ENCODE results near the gene RAET1G.
"Not testable (repeated sequence)": the region's sequence is repeated elsewhere in the genome, so short reads cannot be mapped to it uniquely, and the experiment has no call there.

RAET1G gene

DNA sequence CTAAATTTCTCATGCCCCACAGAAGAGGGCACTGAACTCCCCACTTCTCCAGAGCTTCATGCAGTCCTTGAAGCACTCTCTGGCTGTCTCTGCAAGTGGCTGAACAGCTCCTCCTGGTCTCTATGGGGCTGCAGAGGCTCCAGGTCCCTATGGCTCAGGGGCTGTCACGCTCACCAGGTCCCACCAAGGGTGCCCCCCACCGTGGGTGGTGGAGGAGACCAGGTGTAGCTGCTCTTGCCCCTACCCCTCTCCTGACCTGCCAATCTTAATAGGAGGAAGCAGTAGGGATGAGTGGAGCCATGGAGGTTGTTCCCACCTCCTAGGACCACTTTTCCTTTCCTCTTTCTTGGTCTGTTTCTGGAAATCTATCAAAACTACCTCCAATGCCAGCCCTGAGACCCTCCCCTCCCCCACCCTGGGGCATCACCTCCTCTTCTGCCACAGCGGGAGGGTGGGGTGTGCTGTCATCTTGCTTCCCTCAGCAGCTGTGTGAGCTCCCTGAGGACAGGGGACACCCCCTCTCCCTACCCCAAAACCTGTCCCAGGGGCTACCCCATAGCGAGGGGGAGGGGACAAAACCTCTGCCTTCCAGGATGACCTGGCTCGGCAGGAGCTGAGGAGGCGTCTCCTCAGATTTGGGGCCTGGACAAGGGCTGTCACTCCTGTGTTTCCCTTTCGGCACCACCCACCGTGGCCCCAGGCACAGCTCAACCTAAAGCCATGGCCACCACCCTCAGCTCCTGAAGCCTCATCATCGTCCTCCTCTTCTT, 13.0 kb downstream of the RAET1G start:
- TF ChIP-seq, protein P1, sequence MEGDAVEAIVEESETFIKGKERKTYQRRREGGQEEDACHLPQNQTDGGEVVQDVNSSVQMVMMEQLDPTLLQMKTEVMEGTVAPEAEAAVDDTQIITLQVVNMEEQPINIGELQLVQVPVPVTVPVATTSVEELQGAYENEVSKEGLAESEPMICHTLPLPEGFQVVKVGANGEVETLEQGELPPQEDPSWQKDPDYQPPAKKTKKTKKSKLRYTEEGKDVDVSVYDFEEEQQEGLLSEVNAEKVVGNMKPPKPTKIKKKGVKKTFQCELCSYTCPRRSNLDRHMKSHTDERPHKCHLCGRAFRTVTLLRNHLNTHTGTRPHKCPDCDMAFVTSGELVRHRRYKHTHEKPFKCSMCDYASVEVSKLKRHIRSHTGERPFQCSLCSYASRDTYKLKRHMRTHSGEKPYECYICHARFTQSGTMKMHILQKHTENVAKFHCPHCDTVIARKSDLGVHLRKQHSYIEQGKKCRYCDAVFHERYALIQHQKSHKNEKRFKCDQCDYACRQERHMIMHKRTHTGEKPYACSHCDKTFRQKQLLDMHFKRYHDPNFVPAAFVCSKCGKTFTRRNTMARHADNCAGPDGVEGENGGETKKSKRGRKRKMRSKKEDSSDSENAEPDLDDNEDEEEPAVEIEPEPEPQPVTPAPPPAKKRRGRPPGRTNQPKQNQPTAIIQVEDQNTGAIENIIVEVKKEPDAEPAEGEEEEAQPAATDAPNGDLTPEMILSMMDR (IDR thresholded peaks at IDR 0.05; ENCODE audit: insufficient read depth, low read length, poor library complexity, severe bottlenecking): no peak
- Histone ChIP-seq H3K27me3 (replicated peaks; ENCODE audit: control insufficient read depth, insufficient read depth, low read length) (no peaks in the 10 kb centered on the region; the same call in 1 of the 2 replicates), H3K4me3 (replicated peaks; ENCODE audit: low read depth, low read length) (no peak overlapping the region), H3K36me3 (ENCODE audit: control insufficient read depth, insufficient read depth, low read length) (no peaks in the 10 kb centered on the region)
- no peak for DNase-seq (ENCODE audit: extremely low read depth, insufficient read length)

DNA sequence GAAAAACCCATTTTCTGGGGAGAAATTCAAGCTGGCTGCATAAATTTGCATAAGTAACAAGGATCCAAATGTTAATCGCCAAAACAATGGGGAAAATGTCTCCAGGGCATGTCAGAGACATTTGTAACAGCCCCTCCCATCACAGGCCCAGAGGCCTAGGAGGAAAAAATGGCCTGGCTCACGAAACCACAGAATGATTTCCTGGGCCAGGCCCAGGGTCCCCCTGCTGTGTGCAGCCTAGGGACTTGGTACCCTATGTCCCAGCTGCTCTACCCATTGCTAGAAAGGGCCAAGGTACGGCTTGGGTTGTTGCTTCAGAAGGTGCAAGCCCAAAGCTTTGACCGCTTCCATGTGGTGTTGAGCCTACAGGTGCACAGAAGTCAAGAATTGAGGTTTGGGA, 14.4 kb downstream of the RAET1G start:
- DNase-seq (ENCODE audit: extremely low read depth, insufficient read length); H3K27me3 ChIP-seq (replicated peaks; ENCODE audit: control insufficient read depth, insufficient read depth, low read length); H3K36me3 ChIP-seq (ENCODE audit: control insufficient read depth, insufficient read depth, low read length); H3K4me3 ChIP-seq (replicated peaks; ENCODE audit: low read depth, low read length): not testable (repeated sequence)

DNA sequence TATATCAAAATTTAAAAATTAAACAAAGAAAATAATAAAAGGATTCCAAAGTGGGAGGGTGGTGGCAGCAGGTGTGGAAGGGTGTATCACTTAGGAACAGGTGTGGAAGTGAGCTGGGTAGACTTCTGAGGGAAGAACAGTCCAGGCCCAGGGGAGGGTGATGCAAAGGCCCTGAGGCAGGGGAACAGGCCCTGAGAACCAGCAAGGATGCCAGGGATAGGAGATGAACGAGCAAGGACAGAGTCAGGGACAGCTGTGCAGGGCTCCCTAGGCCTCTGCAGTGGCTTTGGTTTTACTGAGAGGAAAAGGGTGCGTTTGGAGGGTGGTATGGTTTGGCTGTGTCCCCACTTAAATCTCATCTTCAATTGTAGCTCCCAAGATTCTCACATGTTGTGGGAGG, 15.6 kb downstream of the RAET1G start:
- no peak for DNase-seq (ENCODE audit: extremely low read depth, insufficient read length)
- TF ChIP-seq, protein P1 (IDR thresholded peaks at IDR 0.05; ENCODE audit: insufficient read depth, low read length, poor library complexity, severe bottlenecking): no peak
- no peaks in the 10 kb centered on the region for H3K27me3 ChIP-seq (replicated peaks; ENCODE audit: control insufficient read depth, insufficient read depth, low read length)

DNA sequence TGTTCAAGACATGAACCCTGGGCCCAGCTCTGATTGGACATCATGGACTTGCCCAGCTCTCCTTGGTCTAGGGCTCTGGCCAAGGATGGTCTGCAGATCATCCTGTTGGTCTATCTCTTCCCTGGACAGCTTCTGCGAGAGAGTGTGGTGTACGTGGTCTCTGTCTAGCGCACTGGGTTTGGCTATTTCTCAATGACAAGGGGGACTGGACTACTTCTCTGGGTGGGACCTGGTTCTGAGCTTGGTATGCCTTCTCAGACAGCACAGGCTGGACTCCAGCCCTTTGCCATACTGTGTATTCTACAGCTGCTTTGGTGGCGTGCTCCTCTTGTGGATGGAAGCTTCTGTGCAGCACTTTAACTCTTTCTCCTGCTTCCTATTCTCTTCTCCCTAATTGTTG, 16.5 kb downstream of the RAET1G start:
- DNase-seq (ENCODE audit: extremely low read depth, insufficient read length): no peak
- Histone ChIP-seq H3K27me3 (replicated peaks; ENCODE audit: control insufficient read depth, insufficient read depth, low read length) (no peaks in the 10 kb centered on the region; the same call in 1 of the 2 replicates), H3K4me3 (replicated peaks; ENCODE audit: low read depth, low read length) (no peak overlapping the region), H3K36me3 (ENCODE audit: control insufficient read depth, insufficient read depth, low read length) (no peaks in the 10 kb centered on the region)
- TF ChIP-seq, protein P1 (IDR thresholded peaks at IDR 0.05; ENCODE audit: insufficient read depth, low read length, poor library complexity, severe bottlenecking): no peak

More for the DNA sequence above, 15.6 kb downstream of the RAET1G start:
- no peak overlapping the region for H3K4me3 ChIP-seq (replicated peaks; ENCODE audit: low read depth, low read length)
- no peaks in the 10 kb centered on the region for H3K36me3 ChIP-seq (ENCODE audit: control insufficient read depth, insufficient read depth, low read length)

DNA sequence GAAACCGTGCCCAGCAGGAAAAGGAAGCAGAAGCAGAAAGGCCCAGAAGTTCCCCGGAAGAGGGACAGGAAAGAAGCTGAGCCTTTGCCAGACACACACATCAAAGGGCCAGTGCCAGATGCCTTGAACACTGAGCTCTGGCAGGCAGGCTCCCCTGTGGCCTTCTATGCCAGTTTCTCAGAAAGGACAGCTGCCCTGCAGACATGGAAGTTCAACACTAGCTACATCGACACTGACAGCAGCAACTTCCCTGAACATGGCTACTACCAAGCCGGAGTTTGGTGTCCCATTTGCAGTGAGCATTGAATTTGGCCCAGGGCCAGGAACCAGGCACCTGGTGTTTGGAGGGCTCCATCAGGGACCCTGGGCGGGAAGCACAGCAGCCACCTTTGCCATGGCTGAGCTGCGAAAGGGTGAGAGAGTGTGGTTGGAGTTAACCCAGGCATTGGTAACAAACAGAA, 17.0 kb downstream of the RAET1G start:
- no peak for DNase-seq (ENCODE audit: extremely low read depth, insufficient read length)

DNA sequence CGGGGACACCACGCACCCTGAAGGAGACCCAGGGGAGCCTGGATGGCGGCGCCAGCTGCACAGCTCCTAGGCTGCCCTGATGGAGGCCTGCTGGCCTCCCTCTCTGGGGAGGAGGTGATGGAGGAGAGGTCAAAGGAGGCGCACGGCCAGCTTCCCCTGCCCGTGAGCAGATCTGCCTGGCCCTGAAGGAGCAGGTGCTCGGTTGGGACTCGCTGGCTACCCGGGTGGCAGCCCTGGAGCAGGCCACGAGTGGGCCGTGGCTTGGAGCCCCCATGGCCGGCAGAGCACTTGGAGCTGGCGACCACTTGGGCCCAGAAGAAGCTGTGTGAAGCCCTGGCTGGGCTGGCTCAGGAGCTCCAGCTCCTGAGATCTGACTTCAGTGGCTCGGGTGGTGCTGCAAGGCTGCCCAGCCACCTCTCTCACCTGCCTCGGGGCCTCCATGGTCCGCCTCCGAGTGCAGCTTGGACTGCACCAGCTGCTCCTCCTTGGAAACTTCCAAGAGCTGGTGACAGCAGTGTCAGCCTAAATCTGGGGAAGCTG, 17.5 kb downstream of the RAET1G start:
- Histone ChIP-seq H3K27me3 (replicated peaks; ENCODE audit: control insufficient read depth, insufficient read depth, low read length) (no peaks in the 10 kb centered on the region; the same call in none of the 2 replicates), H3K36me3 (ENCODE audit: control insufficient read depth, insufficient read depth, low read length) (no peaks in the 10 kb centered on the region), H3K4me3 (replicated peaks; ENCODE audit: low read depth, low read length) (no peak overlapping the region)
- no peak for DNase-seq (ENCODE audit: extremely low read depth, insufficient read length)
- TF ChIP-seq, protein P1 (IDR thresholded peaks at IDR 0.05; ENCODE audit: insufficient read depth, low read length, poor library complexity, severe bottlenecking): no peak

More for the DNA sequence above, 17.0 kb downstream of the RAET1G start:
- H3K4me3 ChIP-seq (replicated peaks; ENCODE audit: low read depth, low read length): no peak overlapping the region
- H3K36me3 ChIP-seq (ENCODE audit: control insufficient read depth, insufficient read depth, low read length): no peaks in the 10 kb centered on the region
- TF ChIP-seq, protein P1 (IDR thresholded peaks at IDR 0.05; ENCODE audit: insufficient read depth, low read length, poor library complexity, severe bottlenecking): no peak
- H3K27me3 ChIP-seq (replicated peaks; ENCODE audit: control insufficient read depth, insufficient read depth, low read length): no peaks in the 10 kb centered on the region; the same call in 1 of the 2 replicates

Measured in GM06990 (cell line).